Measurements from ENCODE around the gene APOL5.

Gene APOL5

DNA sequence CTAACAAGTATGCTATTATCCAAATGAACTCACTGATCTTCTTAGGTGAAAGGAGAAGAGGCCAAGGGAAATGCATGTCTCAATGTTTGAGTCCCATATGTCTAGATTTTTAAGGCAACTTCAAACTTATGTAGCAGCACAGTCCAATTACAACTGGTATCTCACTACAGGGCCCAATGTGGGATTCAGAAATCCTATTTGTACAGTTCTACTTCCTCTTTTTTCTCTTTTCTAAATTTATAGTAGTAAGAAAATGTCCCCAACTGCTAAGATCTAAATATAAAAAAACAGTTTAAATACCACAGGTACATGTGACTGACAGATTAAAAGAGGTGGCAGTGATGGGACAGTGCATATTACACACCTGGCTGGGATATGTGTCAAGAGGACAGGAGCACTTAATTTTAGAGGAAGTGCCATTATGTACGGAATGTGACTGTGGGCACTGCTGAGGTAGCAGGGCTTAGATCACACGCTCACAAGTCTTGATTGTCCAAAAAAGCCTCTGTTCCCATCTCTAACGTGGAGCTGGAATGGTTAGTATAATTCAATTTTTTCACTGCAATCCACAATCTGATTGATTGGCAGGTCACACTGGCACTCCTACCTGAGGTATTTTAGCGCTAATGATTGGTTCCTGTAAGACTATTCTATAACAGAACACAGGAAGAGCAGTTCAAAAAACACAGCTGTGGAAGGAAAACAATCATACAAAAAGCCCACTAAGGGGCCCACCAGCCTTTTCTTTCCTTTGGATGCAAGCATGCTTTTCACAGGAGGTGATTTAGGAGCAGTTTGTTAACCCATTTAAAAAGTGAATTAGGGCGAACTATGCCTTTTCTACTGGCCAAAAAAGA, 34.6 kb downstream of the APOL5 start:
- no peak overlapping the region for H3K27ac ChIP-seq
- TF ChIP-seq, protein P1, sequence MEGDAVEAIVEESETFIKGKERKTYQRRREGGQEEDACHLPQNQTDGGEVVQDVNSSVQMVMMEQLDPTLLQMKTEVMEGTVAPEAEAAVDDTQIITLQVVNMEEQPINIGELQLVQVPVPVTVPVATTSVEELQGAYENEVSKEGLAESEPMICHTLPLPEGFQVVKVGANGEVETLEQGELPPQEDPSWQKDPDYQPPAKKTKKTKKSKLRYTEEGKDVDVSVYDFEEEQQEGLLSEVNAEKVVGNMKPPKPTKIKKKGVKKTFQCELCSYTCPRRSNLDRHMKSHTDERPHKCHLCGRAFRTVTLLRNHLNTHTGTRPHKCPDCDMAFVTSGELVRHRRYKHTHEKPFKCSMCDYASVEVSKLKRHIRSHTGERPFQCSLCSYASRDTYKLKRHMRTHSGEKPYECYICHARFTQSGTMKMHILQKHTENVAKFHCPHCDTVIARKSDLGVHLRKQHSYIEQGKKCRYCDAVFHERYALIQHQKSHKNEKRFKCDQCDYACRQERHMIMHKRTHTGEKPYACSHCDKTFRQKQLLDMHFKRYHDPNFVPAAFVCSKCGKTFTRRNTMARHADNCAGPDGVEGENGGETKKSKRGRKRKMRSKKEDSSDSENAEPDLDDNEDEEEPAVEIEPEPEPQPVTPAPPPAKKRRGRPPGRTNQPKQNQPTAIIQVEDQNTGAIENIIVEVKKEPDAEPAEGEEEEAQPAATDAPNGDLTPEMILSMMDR (conservative IDR thresholded peaks at IDR 0.05; ENCODE audit: low read depth, low read length) = no peak
- no peaks in the 10 kb centered on the region for H3K27me3 ChIP-seq (ENCODE audit: insufficient read depth, low read depth)
- H2AFZ ChIP-seq (ENCODE audit: low read depth) = no peak overlapping the region
- H3K36me3 ChIP-seq (ENCODE audit: insufficient read depth) = no peaks in the 10 kb centered on the region
- H3K4me1 ChIP-seq (ENCODE audit: low read depth, poor library complexity, severe bottlenecking) = no peaks in the 10 kb centered on the region
- H3K9ac ChIP-seq = no peak overlapping the region
- no peak overlapping the region for H3K4me2 ChIP-seq
- no peaks in the 10 kb centered on the region for H3K79me2 ChIP-seq (ENCODE audit: insufficient read depth, low read depth)
- no peak overlapping the region for H3K4me3 ChIP-seq (IDR thresholded peaks at IDR 0.05; ENCODE audit: insufficient read depth, low read depth, low read length)
- no peaks in the 10 kb centered on the region for H4K20me1 ChIP-seq (ENCODE audit: insufficient read depth)

DNA sequence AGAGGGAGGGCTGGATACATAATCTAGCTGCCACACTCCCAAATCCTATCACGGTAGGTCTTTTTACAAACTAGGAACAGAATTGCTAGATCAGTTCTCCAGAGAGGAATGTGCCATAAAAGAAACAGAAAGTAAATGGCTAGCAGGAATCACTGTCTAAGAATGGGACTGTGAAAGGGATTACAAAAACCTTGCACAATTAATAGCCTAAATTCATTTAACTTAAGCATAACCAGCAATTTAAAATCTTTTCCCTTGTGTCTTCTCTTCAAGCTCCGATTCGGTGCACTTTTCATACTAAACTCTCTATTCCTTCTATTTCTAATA, 35.2 kb downstream of the APOL5 start:
- no peak overlapping the region for H3K27ac ChIP-seq
- H3K9ac ChIP-seq = no peak overlapping the region
- H3K4me1 ChIP-seq (ENCODE audit: low read depth, poor library complexity, severe bottlenecking) = no peaks in the 10 kb centered on the region
- TF ChIP-seq, protein P1 (conservative IDR thresholded peaks at IDR 0.05; ENCODE audit: low read depth, low read length) = no peak
- no peaks in the 10 kb centered on the region for H3K36me3 ChIP-seq (ENCODE audit: insufficient read depth)
- no peaks in the 10 kb centered on the region for H4K20me1 ChIP-seq (ENCODE audit: insufficient read depth)
- no peak overlapping the region for H2AFZ ChIP-seq (ENCODE audit: low read depth)
- H3K4me3 ChIP-seq (IDR thresholded peaks at IDR 0.05; ENCODE audit: insufficient read depth, low read depth, low read length) = no peak overlapping the region
- H3K27me3 ChIP-seq (ENCODE audit: insufficient read depth, low read depth) = no peaks in the 10 kb centered on the region
- H3K79me2 ChIP-seq (ENCODE audit: insufficient read depth, low read depth) = no peaks in the 10 kb centered on the region
- no peak overlapping the region for H3K4me2 ChIP-seq

DNA sequence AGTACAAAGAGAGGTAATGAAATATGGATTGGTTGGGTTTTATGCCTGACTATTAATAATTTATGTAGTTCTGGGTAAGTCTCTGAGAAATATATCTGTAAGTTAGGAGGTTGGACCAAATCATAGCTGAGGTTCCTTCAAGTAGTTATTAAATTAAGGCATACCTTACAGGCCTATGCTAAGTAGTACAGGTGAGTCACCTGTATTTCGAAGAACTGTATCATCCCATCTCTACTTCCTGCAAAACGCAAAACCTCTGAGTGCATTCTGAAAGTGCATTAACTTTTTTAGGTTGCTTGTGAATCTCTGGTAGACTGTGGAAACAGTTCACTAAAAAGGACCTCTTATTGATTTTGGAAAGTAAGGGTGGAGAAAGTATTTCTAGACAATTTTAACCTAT, 37.1 kb downstream of the APOL5 start:
- H4K20me1 ChIP-seq (ENCODE audit: insufficient read depth) = no peaks in the 10 kb centered on the region
- H3K4me3 ChIP-seq (IDR thresholded peaks at IDR 0.05; ENCODE audit: insufficient read depth, low read depth, low read length) = no peak overlapping the region
- H3K4me1 ChIP-seq (ENCODE audit: low read depth, poor library complexity, severe bottlenecking) = no peaks in the 10 kb centered on the region
- H3K9ac ChIP-seq = no peak overlapping the region
- H3K4me2 ChIP-seq = no peak overlapping the region
- H3K79me2 ChIP-seq (ENCODE audit: insufficient read depth, low read depth) = no peaks in the 10 kb centered on the region
- no peaks in the 10 kb centered on the region for H3K27me3 ChIP-seq (ENCODE audit: insufficient read depth, low read depth)
- TF ChIP-seq, protein P1 (conservative IDR thresholded peaks at IDR 0.05; ENCODE audit: low read depth, low read length) = no peak
- no peak overlapping the region for H2AFZ ChIP-seq (ENCODE audit: low read depth)
- H3K36me3 ChIP-seq (ENCODE audit: insufficient read depth) = no peaks in the 10 kb centered on the region
- H3K27ac ChIP-seq = no peak overlapping the region

DNA sequence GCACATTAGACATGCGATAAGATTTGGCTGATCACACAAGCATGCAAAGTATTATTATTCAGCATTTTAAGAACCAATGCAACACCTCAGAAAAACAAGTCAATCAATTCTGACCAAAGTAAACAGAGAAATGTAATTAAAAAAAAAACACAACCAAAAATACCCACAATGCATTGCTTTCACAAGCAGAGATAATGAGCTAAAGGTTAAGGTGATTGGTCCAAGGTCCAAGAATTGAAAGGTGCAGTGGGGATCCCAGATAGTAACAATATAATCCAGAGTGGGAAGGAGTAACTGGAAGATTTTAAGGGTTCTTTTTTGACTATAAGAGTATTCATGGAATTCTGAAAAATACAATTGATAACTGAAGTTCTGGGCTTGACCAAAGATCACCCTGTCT, 39.0 kb downstream of the APOL5 start:
- Histone ChIP-seq H3K4me2 (no peak overlapping the region), H3K36me3 (ENCODE audit: insufficient read depth) (no peaks in the 10 kb centered on the region), H3K4me1 (ENCODE audit: low read depth, poor library complexity, severe bottlenecking) (no peaks in the 10 kb centered on the region), H3K4me3 (IDR thresholded peaks at IDR 0.05; ENCODE audit: insufficient read depth, low read depth, low read length) (no peak overlapping the region), H2AFZ (ENCODE audit: low read depth) (no peak overlapping the region), H3K27ac (no peak overlapping the region), H3K79me2 (ENCODE audit: insufficient read depth, low read depth) (no peaks in the 10 kb centered on the region), H3K27me3 (ENCODE audit: insufficient read depth, low read depth) (no peaks in the 10 kb centered on the region), H4K20me1 (ENCODE audit: insufficient read depth) (no peaks in the 10 kb centered on the region), H3K9ac (no peak overlapping the region)
- TF ChIP-seq, protein P1 (conservative IDR thresholded peaks at IDR 0.05; ENCODE audit: low read depth, low read length) = no peak

Data from KMS-11 (cell line).